Stimulated activated CD8-positive, alpha-beta memory T cell treated with anti-CD3 and anti-CD28 coated beads, Interleukin-7, amount 100 ng/mL, for 24 hours (primary cell): ENCODE data around the gene ABHD10.

Source experiments
- DNase-seq: peaks from one replicate; pipeline ENCODE4 v3.0.0-alpha.2; 2020; ENCODE audit warnings: low read depth

The ABHD10 gene

GRCh38 chr3:111978583-111979433 lies at the start of gene ABHD10:
Gene ABHD10, plus strand, starts transcription at chr3:111979026. Its CDS starts 36 bp downstream, at chr3:111979062.
- DNase-seq: peak; percentile 96

GRCh38 chr3:111929484-111929883 lies 49.3 kb upstream of the ABHD10 start:
- DNase-seq: no peak

- no peak for DNase-seq
Observed at GRCh38 chr3:111932946-111933345, 45.9 kb upstream of the ABHD10 start.

GRCh38 chr3:111936191-111936841 lies 42.5 kb upstream of the ABHD10 start:
- DNase-seq: no peak

- DNase-seq: no peak
Observed at GRCh38 chr3:111936967-111937366, 41.9 kb upstream of the ABHD10 start.

- no peak for DNase-seq
Observed at GRCh38 chr3:111937871-111938270, 41.0 kb upstream of the ABHD10 start.

GRCh38 chr3:111939873-111940272 lies 39.0 kb upstream of the ABHD10 start:
- DNase-seq: no peak

- DNase-seq: no peak
Observed at GRCh38 chr3:111943533-111943932, 35.3 kb upstream of the ABHD10 start.

GRCh38 chr3:111944372-111944771 lies 34.5 kb upstream of the ABHD10 start:
- no peak for DNase-seq

- DNase-seq: no peak
Observed at GRCh38 chr3:111947231-111947630, 31.6 kb upstream of the ABHD10 start.

- no peak for DNase-seq
Observed at GRCh38 chr3:111948786-111949185, 30.0 kb upstream of the ABHD10 start.

- no peak for DNase-seq
Observed at GRCh38 chr3:111949712-111950111, 29.1 kb upstream of the ABHD10 start.

- no peak for DNase-seq
Observed at GRCh38 chr3:111951032-111951431, 27.8 kb upstream of the ABHD10 start.

- no peak for DNase-seq
Observed at GRCh38 chr3:111952086-111952485, 26.7 kb upstream of the ABHD10 start.

GRCh38 chr3:111952866-111953450 lies 25.9 kb upstream of the ABHD10 start:
- no peak for DNase-seq

- no peak for DNase-seq
Observed at GRCh38 chr3:111954228-111954990, 24.4 kb upstream of the ABHD10 start.

GRCh38 chr3:111955876-111956275 lies 22.9 kb upstream of the ABHD10 start:
- no peak for DNase-seq

- no peak for DNase-seq
Observed at GRCh38 chr3:111956449-111956848, 22.4 kb upstream of the ABHD10 start.

GRCh38 chr3:111956995-111957734 lies 21.7 kb upstream of the ABHD10 start:
- DNase-seq: no peak

GRCh38 chr3:111961461-111962164 lies 17.2 kb upstream of the ABHD10 start:
- no peak for DNase-seq

GRCh38 chr3:111963424-111963823 lies 15.4 kb upstream of the ABHD10 start:
- no peak for DNase-seq
